Common myeloid progenitor, CD34-positive (primary cell): Measurements from ENCODE around the gene TIMM10.

Source experiments
- CTCF ChIA-PET: fragments of 350-600 bp; sonication (Branson Sonifier 250); formaldehyde crosslinking; loops from one replicate; lab custom pipeline; 2021; ENCODE audit warnings: antibody characterized with exemption; lab: Charles Lee
- POLR2A ChIA-PET: fragments of 350-600 bp; sonication (Branson Sonifier 250); formaldehyde crosslinking; loops from one replicate; lab custom pipeline; 2021; ENCODE audit warnings: antibody characterized with exemption; lab: Charles Lee
- DNase-seq, 3 donors: peaks; one replicate each; pipeline versions ENCODE4 v3.0.0 to v3.0.0-alpha.2; 2013
- H3K27ac ChIP-seq, 2 experiments: 1 replicate in 1 of 2; 2 replicates in 1 of 2; pipeline ENCODE4 v1.7.0; 2013; ENCODE audit warnings: inconsistent platforms in 2 of 2, low read length in 2 of 2, mild to moderate bottlenecking in 2 of 2, low read depth in 1 of 2, moderate library complexity in 1 of 2; ENCODE audit not compliant: severe bottlenecking in 2 of 2, insufficient read depth in 1 of 2, poor library complexity in 1 of 2
- H3K27me3 ChIP-seq, 5 experiments: replicated peaks in 2 of 5; 1 replicate in 3 of 5; 2 replicates in 2 of 5; pipeline versions ENCODE4 v1.6.1 to v1.7.0; 2013; ENCODE audit warnings: low read length in 4 of 5, mild to moderate bottlenecking in 2 of 5, moderate library complexity in 2 of 5, inconsistent platforms in 1 of 5; ENCODE audit not compliant: insufficient read depth in 5 of 5, control insufficient read depth in 4 of 5
- H3K36me3 ChIP-seq, 4 experiments: 1 replicate in 2 of 4; 2 replicates in 2 of 4; pipeline versions ENCODE4 v1.6.1 to v1.7.0; 2013; ENCODE audit warnings: low read length in 3 of 4, control low read depth in 1 of 4, mild to moderate bottlenecking in 1 of 4; ENCODE audit not compliant: control insufficient read depth in 4 of 4, insufficient read depth in 4 of 4
- H3K4me1 ChIP-seq, 4 experiments: 1 replicate in 3 of 4; 2 replicates in 1 of 4; pipeline versions ENCODE4 v1.6.1 to v1.7.1; 2013; ENCODE audit warnings: low read length in 3 of 4, mild to moderate bottlenecking in 3 of 4, control low read depth in 1 of 4, inconsistent platforms in 1 of 4, moderate library complexity in 1 of 4; ENCODE audit not compliant: control insufficient read depth in 4 of 4, insufficient read depth in 4 of 4; ENCODE audit errors: control extremely low read depth in 1 of 4
- H3K4me3 ChIP-seq, 7 experiments: 1 replicate in 4 of 7; 2 replicates in 3 of 7; pipeline versions ENCODE4 v1.5.1 to v1.7.0; 2013; ENCODE audit warnings: mild to moderate bottlenecking in 7 of 7, low read length in 6 of 7, moderate library complexity in 6 of 7, inconsistent platforms in 2 of 7, low read depth in 2 of 7, control low read depth in 1 of 7; ENCODE audit not compliant: insufficient read depth in 4 of 7, control insufficient read depth in 1 of 7; ENCODE audit errors: extremely low read depth in 1 of 7
- H3K9me3 ChIP-seq, 5 experiments: 1 replicate in 4 of 5; 2 replicates in 1 of 5; pipeline versions ENCODE4 v1.6.1 to v1.7.1; 2013; ENCODE audit warnings: low read length in 4 of 5, mild to moderate bottlenecking in 2 of 5, inconsistent platforms in 1 of 5, low read depth in 1 of 5, moderate library complexity in 1 of 5; ENCODE audit not compliant: control insufficient read depth in 4 of 5, insufficient read depth in 2 of 5; ENCODE audit errors: control extremely low read depth in 1 of 5
- WGBS: methylation state at CpG from one replicate; pipeline ENCODE4 v1.1.5; 2013; ENCODE audit not compliant: insufficient coverage; 5-methylcytosine and 5-hydroxymethylcytosine counted together

The TIMM10 gene

DNA sequence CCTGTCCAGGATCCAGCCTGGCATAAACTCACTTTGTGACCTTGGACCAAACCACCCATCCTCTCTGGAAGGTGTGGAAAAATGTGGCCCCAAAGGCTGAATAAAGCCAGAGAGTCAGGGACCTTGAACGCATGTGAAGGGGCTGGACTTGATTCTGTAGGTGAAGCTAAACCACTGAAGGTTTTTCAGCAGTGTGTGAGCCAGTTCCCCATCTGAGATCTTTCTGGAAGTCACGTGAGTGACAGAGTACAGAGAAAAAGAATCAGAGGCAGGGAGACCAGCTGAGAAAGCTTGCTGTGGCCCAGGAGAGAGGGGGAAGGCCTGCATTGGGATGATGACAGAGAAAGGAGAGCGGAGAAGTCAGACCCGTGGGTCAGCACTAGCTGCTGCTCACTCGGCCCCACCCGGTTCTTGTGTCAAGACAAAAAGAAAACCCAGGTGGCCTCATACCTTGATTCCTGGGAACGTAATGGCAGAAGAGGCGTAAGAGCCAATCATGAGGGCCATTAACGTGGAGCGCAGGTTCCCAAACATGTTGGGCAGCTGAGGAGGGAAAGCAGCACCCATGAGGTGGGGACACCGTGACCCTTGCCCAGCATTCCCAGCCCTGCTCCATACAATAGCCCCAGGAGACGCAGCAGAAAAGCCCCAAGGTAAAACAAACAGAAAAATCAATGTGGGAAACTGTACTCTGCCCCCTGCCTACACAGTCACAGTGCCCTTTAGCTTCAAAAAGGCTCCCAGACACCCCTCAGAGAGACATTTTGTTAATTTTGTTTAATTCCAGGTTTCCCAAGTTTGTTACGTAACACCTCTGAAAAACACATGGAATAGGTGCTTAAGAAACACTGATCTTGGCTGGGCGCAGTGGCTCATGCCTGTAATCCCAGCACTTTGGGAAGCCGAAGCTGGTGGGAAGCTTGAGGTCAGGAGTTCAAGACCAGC lies 33.0 kb downstream of the TIMM10 start:
- Histone ChIP-seq H3K4me1 (peaks cover 0 to 11% (median 5%) of the 10 kb centered on the region in 4 experiments), H3K9me3 (no peaks in the 10 kb centered on the region), H3K27ac (no peak overlapping the region), H3K36me3 (peaks cover 10 to 74% (median 51%) of the 10 kb centered on the region in 4 experiments), H3K4me3 (no peak overlapping the region), H3K27me3 (no peaks in the 10 kb centered on the region)
- POLR2A ChIA-PET: interaction anchor here (1.6 kb wide), 1 partner anchor 16 kb away, joined by 3 read pairs; no protein-coding TSS in a partner anchor
- no peak for DNase-seq
- 97% methylated on average over 13 of the region's 15 CpGs for WGBS
- CTCF ChIA-PET: interaction anchor here (0.6 to 18.0 kb wide), 14 partner anchors 8 to 298 kb away, joined by 3 to 410 read pairs (median 4); partner anchors contain the start of genes SLC43A1 and TIMM10

DNA sequence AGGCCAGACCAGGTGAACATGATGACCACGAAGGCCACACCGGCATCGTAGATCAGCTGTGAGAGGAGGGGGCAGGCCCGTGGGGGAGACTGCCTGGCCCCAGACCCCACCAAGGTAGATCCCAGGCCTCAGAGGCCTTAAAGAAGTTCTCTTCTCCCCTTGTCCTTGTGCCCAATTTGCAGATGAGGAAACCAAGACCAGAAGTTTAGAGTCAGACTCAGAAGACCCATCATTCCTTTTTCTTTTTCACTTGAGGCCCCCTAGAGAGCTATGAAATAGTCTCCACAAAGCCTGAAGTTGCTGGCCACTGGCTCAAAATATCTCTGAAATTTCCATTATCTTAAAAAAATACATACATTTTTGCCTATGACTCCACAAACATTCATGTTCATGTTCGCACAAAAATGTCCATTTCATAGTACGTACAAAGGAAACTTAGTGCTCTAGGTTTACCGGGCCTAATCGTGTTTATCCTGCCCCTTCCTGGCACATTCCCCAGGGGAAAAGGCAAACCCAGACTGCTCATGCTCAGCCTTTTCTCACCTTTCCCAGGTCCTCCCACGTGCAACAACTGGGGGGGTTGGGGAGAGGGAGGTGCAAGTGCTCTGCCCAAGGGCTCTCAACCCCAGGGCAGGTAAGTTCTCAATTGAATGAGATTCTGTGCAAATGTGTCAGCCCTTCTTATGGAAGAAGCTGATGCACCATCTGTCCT lies 34.3 kb downstream of the TIMM10 start:
- H3K4me3 ChIP-seq: no peak overlapping the region
- peaks cover 0 to 11% (median 5%) of the 10 kb centered on the region in 4 experiments for H3K4me1 ChIP-seq
- POLR2A ChIA-PET: no interaction called here
- CTCF ChIA-PET: interaction anchor here (0.9 to 18.0 kb wide), 11 partner anchors 9 to 1040 kb away, joined by 3 to 410 read pairs (median 5); partner anchors contain the start of genes SLC43A1 and TIMM10
- no peaks in the 10 kb centered on the region for H3K9me3 ChIP-seq
- WGBS: 95% methylated on average over 9 of the region's 9 CpGs
- no peak overlapping the region for H3K27ac ChIP-seq
- DNase-seq: no peak
- no peaks in the 10 kb centered on the region for H3K27me3 ChIP-seq
- peaks cover 8 to 78% (median 47%) of the 10 kb centered on the region in 4 experiments for H3K36me3 ChIP-seq

DNA sequence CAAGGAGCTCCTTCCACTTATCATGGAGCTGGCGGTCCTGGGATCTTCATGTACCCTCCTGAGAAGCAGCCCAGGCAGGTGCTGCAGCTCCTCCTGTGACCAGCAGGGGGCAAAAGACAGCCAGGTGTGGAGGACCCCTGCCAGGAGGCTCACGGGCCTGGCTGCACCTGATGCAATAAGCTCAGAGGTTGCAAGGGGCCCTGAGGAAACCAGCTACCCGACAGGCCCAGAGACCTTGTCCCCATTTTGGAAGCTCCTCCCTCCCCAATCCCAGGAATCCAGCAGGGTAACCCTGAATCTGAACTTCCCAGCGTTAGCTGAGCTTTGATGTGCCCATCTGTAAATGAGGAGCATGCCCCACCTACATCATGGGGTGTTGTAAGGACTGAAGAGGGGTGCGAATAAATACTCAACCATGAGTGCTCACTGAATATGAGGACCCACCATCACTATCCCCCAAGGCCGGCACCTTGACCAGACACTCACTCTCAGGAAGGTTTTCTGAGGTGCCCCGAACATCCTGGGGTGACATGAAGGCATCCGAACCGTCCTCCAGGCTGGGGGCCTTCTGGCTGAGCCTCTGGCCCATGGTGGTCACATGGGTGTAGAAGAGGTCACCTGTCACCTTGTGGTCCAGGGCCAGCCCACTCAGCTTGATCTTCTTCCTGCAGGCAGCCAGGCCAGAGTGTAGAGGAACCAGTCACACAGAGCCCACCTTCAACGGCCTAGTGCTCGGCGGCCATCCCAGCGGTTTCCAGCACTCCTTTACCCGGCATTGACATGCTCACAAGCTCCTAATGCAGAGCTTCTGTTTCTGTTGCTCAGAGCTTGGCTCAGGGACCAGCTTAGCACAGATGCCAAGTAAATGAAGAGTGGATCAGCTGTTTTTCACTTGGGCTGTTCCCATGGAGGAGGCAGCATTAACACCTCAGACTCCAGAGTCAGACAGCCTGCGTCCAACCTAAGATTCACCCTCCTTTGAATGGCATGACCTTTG lies 36.7 kb downstream of the TIMM10 start:
- peaks cover 11 to 78% (median 51%) of the 10 kb centered on the region in 4 experiments for H3K36me3 ChIP-seq

DNA sequence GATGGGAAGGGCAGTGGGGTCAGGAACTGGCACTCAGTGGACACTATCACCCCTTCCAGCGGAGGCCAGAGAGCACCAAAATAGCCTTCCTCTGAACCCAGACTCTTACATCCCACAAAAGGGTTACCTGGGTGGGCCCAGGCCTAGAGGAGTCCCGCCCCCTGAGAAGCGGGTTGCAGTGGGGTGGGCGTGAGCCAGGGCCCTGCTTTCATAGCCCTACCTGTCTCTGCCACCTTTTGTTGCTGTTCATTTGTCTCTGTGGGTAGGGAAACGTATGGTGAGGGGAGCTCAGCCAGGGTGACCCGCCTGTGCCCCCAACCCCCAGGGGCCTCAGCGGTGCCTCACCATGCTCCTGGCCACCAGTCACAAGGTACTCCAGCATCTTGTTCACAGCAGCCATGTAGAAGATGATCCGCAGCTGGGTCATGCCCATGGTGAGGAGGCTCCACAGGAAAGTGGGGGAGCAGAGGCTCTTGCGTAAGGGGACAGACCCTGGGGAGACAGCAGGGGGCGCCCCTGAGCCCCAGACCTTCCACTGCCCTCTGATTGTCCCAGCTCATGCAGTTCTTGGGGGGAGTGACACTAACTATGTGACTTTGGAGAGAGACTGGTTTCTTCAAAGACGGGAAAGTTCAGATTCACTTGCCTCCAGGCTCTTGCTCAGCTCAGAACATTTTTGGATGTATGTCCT lies 39.0 kb downstream of the TIMM10 start:
- peaks cover 8 to 79% (median 50%) of the 10 kb centered on the region in 4 experiments for H3K36me3 ChIP-seq
- 92% methylated on average over 10 of the region's 11 CpGs for WGBS
- H3K4me3 ChIP-seq: no peak overlapping the region
- POLR2A ChIA-PET: no interaction called here
- no peaks in the 10 kb centered on the region for H3K4me1 ChIP-seq
- CTCF ChIA-PET: interaction anchor here (0.7 to 18.0 kb wide), 19 partner anchors 8 to 155 kb away, joined by 3 to 410 read pairs (median 4); partner anchors contain the start of genes P2RX3, RTN4RL2, SLC43A1 and TIMM10
- no peaks in the 10 kb centered on the region for H3K9me3 ChIP-seq
- H3K27me3 ChIP-seq: no peaks in the 10 kb centered on the region
- H3K27ac ChIP-seq: no peak overlapping the region
- peak; percentile 57 to 79 (median 71) for DNase-seq

More for the DNA sequence above, 36.7 kb downstream of the TIMM10 start:
- Histone ChIP-seq H3K4me1 (no peaks in the 10 kb centered on the region), H3K9me3 (no peaks in the 10 kb centered on the region), H3K27ac (no peak overlapping the region), H3K27me3 (no peaks in the 10 kb centered on the region), H3K4me3 (no peak overlapping the region)
- 81% methylated on average over 13 of the region's 15 CpGs for WGBS
- DNase-seq: peak; percentile 51 to 56 (median 54)
- ChIA-PET POLR2A (interaction anchor here (0.6 to 1.3 kb wide), 2 partner anchors 14 to 21 kb away, joined by 4 to 5 read pairs; no protein-coding TSS in a partner anchor), CTCF (interaction anchor here (0.6 to 18.0 kb wide), 40 partner anchors 8 to 165 kb away, joined by 3 to 410 read pairs (median 5); partner anchors contain the start of genes P2RX3, RTN4RL2, SLC43A1 and SSRP1)

DNA sequence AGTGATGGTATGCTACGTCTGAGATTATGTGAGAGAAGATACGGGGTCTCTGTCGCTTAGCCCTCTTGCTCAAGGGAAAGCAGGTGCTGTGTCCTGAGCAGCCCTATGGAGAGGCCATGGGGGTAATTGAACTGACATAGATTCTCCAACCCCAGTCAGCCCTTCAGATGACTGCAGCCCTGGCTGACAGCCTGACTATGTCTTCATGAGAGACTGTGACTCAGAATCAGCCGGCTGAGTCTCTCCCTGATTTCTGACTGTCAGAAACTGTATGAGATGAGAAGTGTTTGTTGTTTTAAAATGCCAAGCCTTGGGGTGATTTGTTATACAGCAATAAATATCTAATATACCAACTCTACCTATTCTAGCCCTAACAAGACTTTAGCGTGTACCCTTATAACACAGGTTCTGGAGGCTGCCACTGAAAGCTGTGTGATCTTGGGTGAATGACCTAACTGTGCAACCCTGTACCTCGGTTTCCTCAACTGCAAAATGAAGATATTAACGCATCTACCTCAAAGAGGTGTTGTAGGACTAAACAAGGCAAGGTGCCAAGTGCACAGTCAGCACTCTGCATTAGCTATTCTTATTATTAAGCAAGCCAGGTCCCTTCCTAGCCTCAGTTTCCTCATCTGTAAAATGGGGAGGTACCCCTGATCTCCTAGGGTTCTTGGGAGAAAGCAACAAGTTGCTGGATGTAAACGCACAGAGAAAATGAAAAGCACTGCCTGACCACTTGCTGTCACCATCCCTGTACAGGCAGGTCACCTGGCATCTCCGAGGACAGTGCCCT lies 39.9 kb downstream of the TIMM10 start:
- 98% methylated on average over 8 of the region's 9 CpGs for WGBS

More for the DNA sequence above, 39.9 kb downstream of the TIMM10 start:
- Histone ChIP-seq H3K36me3 (peaks cover 7 to 74% (median 46%) of the 10 kb centered on the region in 4 experiments), H3K4me3 (no peak overlapping the region), H3K4me1 (peaks cover 0 to 5% (median 0%) of the 10 kb centered on the region in 4 experiments), H3K9me3 (no peaks in the 10 kb centered on the region), H3K27me3 (no peaks in the 10 kb centered on the region), H3K27ac (no peak overlapping the region)
- CTCF ChIA-PET: interaction anchor here (0.8 to 18.0 kb wide), 13 partner anchors 11 to 152 kb away, joined by 3 to 410 read pairs (median 5); partner anchors contain the start of genes P2RX3, SLC43A1 and TIMM10
- no peak for DNase-seq
- POLR2A ChIA-PET: no interaction called here
